ENCODE data around the gene FGFR2.

DNA sequence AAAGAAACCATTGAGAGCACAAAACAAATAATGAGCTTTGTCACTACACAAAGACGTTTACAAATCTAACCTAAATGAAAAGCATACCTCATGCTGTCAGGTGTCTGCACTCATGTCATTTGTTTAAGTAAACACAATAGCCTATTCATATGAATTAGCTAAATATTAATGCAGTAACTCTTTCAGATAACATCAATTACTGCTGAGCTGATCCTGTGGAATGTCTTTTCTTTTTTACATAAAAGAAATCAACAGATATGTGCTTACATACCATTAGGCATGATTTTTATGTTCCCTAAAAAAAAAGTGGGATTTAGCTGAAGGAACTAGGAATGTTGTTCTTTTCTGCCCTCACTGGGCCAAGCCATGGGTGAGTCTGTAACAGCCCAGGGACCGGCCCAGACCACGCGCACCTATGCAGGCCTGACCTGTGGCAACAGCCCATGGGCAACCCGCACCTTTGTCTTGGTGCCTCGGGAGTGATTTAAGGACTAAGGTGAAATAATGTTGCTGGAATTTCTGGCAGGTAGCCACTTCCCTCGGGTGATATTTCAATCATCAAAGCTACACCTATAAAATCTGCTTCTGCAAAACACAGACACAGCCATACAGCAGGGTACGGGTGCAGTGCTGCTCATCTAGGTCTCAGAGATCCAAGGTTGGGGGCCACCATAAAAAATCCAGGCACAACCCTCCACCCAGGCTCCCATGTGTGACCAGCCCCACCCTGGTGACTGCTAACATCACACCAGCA, 44.6 kb downstream of the FGFR2 start:
- TF ChIP-seq CTCF (IDR thresholded peaks at IDR 0.05; ENCODE audit: low read depth, low read length) (no peak), POLR2A (IDR thresholded peaks at IDR 0.05; ENCODE audit: extremely low read depth, insufficient read length) (no peak), MYC (IDR thresholded peaks at IDR 0.05; ENCODE audit: low read depth, low read length) (no peak)
- TF ChIP-seq, protein P1, sequence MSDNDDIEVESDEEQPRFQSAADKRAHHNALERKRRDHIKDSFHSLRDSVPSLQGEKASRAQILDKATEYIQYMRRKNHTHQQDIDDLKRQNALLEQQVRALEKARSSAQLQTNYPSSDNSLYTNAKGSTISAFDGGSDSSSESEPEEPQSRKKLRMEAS (IDR thresholded peaks at IDR 0.05; ENCODE audit: low read depth, low read length) = no peak

Measured in NB4 (cell line).